DMS153 treated with DMSO at 0.1 percent for 48 hours (cell line): ENCODE data around the gene KRT76.

Source experiments
- DNase-seq: peaks from one replicate; lab custom pipeline; 2025; ENCODE audit not compliant: unreplicated experiment; lab: John Stamatoyannopoulos, UW

KRT76 gene

GRCh38 chr12:52813203-52813819 lies 36.2 kb upstream of the KRT76 start:
- DNase-seq: no peak

- no peak for DNase-seq
Measured at GRCh38 chr12:52812749-52813148, 35.6 kb upstream of the KRT76 start.

- no peak for DNase-seq
Measured at GRCh38 chr12:52812073-52812400, 34.9 kb upstream of the KRT76 start.

- DNase-seq: no peak
Measured at GRCh38 chr12:52811191-52812072, 34.3 kb upstream of the KRT76 start.

GRCh38 chr12:52810554-52810953 lies 33.4 kb upstream of the KRT76 start:
- no peak for DNase-seq

GRCh38 chr12:52809166-52809565 lies 32.0 kb upstream of the KRT76 start:
- DNase-seq: no peak

- DNase-seq: no peak
Measured at GRCh38 chr12:52808573-52809160, 31.5 kb upstream of the KRT76 start.

- no peak for DNase-seq
Measured at GRCh38 chr12:52807544-52808470, 30.7 kb upstream of the KRT76 start.

GRCh38 chr12:52806821-52807543 lies 29.8 kb upstream of the KRT76 start:
- DNase-seq: no peak

- no peak for DNase-seq
Measured at GRCh38 chr12:52806169-52806811, 29.1 kb upstream of the KRT76 start.

GRCh38 chr12:52805739-52806138 lies 28.6 kb upstream of the KRT76 start:
- DNase-seq: no peak

- DNase-seq: no peak
Measured at GRCh38 chr12:52805000-52805399, 27.9 kb upstream of the KRT76 start.

GRCh38 chr12:52802442-52802841 lies 25.3 kb upstream of the KRT76 start:
- no peak for DNase-seq

GRCh38 chr12:52801773-52802172 lies 24.6 kb upstream of the KRT76 start:
- no peak for DNase-seq

- DNase-seq: no peak
Measured at GRCh38 chr12:52800259-52800917, 23.2 kb upstream of the KRT76 start.

GRCh38 chr12:52799505-52800211 lies 22.5 kb upstream of the KRT76 start:
- no peak for DNase-seq

GRCh38 chr12:52798671-52799504 lies 21.7 kb upstream of the KRT76 start:
- no peak for DNase-seq
